ENCODE measurements around the gene BAZ2B.
A peak's percentile ranks its signal among the peaks of the same experiment; 100 is the strongest.

Gene BAZ2B

GRCh38 chr2:159584796-159585195, 31.6 kb downstream of the BAZ2B start:
- DNase-seq (ENCODE audit: low read depth), result no peak
- TF ChIP-seq CTCF (IDR thresholded peaks at IDR 0.05; ENCODE audit: insufficient read depth, low read depth, low read length, missing control alignments), result no peak
- H3K4me3 ChIP-seq (ENCODE audit: low read length), result no peak overlapping the region

- no peak overlapping the region for H3K4me3 ChIP-seq (ENCODE audit: low read length)
- TF ChIP-seq CTCF (IDR thresholded peaks at IDR 0.05; ENCODE audit: insufficient read depth, low read depth, low read length, missing control alignments), result no peak
- peak; percentile 63 for DNase-seq (ENCODE audit: low read depth)
Measured at GRCh38 chr2:159573846-159574606, 42.3 kb downstream of the BAZ2B start.

GRCh38 chr2:159573294-159573693, 43.1 kb downstream of the BAZ2B start:
- H3K4me3 ChIP-seq (ENCODE audit: low read length), result no peak overlapping the region
- no peak for TF ChIP-seq CTCF (IDR thresholded peaks at IDR 0.05; ENCODE audit: insufficient read depth, low read depth, low read length, missing control alignments)
- no peak for DNase-seq (ENCODE audit: low read depth)

GRCh38 chr2:159572459-159572858, 43.9 kb downstream of the BAZ2B start:
- no peak for DNase-seq (ENCODE audit: low read depth)
- H3K4me3 ChIP-seq (ENCODE audit: low read length), result no peak overlapping the region
- TF ChIP-seq CTCF (IDR thresholded peaks at IDR 0.05; ENCODE audit: insufficient read depth, low read depth, low read length, missing control alignments), result no peak

- no peak for TF ChIP-seq CTCF (IDR thresholded peaks at IDR 0.05; ENCODE audit: insufficient read depth, low read depth, low read length, missing control alignments)
- no peak for DNase-seq (ENCODE audit: low read depth)
- H3K4me3 ChIP-seq (ENCODE audit: low read length), result no peak overlapping the region
Measured at GRCh38 chr2:159571540-159572260, 44.6 kb downstream of the BAZ2B start.

- DNase-seq (ENCODE audit: low read depth), result no peak
- no peak overlapping the region for H3K4me3 ChIP-seq (ENCODE audit: low read length)
- no peak for TF ChIP-seq CTCF (IDR thresholded peaks at IDR 0.05; ENCODE audit: insufficient read depth, low read depth, low read length, missing control alignments)
Measured at GRCh38 chr2:159564081-159564480, 52.3 kb downstream of the BAZ2B start.
